ENCODE results near the gene NOS1AP.

DNA sequence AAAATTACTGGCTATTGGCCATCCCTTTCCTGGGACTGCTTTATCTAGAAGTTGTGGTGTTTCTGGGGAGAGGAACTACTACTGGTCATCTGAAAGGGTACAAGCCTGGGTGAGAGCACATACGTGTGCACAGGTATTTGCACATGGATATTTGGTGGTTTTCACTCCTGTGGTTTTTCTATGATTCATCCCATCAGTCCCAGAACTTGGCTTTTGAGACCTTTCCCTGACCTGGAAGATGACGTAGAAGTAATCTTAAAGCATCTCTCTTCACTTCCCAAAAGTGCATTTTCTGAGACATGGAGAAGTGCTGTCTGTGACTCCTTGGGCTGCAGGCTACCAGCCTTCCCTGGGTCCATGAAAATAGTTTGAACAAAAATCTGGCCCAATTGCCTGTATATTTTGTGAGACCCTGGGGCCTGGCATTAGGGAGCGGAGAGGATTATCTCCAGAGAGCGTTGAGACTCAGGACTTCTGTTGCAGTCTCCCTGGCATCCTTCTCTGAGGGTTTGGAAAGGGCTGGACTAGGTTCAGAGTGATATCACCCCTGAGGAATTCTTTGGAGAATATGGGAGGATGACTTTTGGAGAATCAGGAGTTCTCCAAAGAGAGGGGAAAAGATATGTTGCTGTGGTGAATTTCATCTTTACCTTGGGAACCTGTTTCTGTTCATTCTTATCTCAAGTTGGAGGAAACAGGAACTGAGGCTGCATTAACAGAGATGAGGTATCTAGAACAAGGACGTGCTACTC is 130.8 kb downstream of the NOS1AP start:
- TF ChIP-seq BHLHE40 (IDR thresholded peaks at IDR 0.05; ENCODE audit: borderline replicate concordance) (no peak), ZNF384 (IDR thresholded peaks at IDR 0.05) (no peak), HDGF (IDR thresholded peaks at IDR 0.05; ENCODE audit: borderline replicate concordance) (no peak), ELF4 (IDR thresholded peaks at IDR 0.05) (no peak), FOXM1 (IDR thresholded peaks at IDR 0.05; ENCODE audit: borderline replicate concordance) (no peak), LEF1 (IDR thresholded peaks at IDR 0.05; ENCODE audit: borderline replicate concordance) (no peak), SUZ12 (IDR thresholded peaks at IDR 0.05) (no peak), PKNOX1 (IDR thresholded peaks at IDR 0.05) (no peak), TARDBP (IDR thresholded peaks at IDR 0.05) (no peak), FOXK2 (IDR thresholded peaks at IDR 0.05) (no peak), NFRKB (IDR thresholded peaks at IDR 0.05) (no peak), FOXA1 (IDR thresholded peaks at IDR 0.05) (no peak), SP1 (IDR thresholded peaks at IDR 0.05) (no peak), L3MBTL2 (conservative IDR thresholded peaks at IDR 0.05) (no peak)
